GM21367 (cell line): ENCODE data around the gene TRAP1.
"Not testable (repeated sequence)": the region's sequence is repeated elsewhere in the genome, so short reads cannot be mapped to it uniquely, and the experiment has no call there.

Experiments
- ATAC-seq: cut with Tn5 transposase; IDR thresholded peaks from one replicate; pipeline ENCODE4 v1.9.1; 2021; ENCODE audit not compliant: unreplicated experiment

TRAP1 gene

GRCh38 chr16:3618769-3619141, 98.6 kb downstream of the TRAP1 start:
- ATAC-seq = no peak

GRCh38 chr16:3612510-3613466, 104.5 kb downstream of the TRAP1 start:
- no peak for ATAC-seq

- ATAC-seq = peak; percentile 60
Measured at GRCh38 chr16:3611146-3611975, 106.0 kb downstream of the TRAP1 start, which contains the start of gene SLX4. SLX4 (minus strand) TSS chr16:3611606; CDS start chr16:3608964, 2,642 bp downstream.

- peak; percentile 14 for ATAC-seq
Measured at GRCh38 chr16:3610698-3611145, 106.6 kb downstream of the TRAP1 start.

GRCh38 chr16:3609895-3610697, 107.2 kb downstream of the TRAP1 start:
- ATAC-seq = no peak

GRCh38 chr16:3608976-3609375, 108.3 kb downstream of the TRAP1 start:
- not testable (repeated sequence) for ATAC-seq

GRCh38 chr16:3608069-3608468, 109.3 kb downstream of the TRAP1 start:
- no peak for ATAC-seq
